Stimulated activated CD4-positive, alpha-beta T cell treated with anti-CD3 and anti-CD28 coated beads, Interleukin-4, amount 100 ng/mL, for 48 hours (primary cell): ENCODE results near the gene SPINT1.

Source experiments
- DNase-seq, 2 donors: peaks; one replicate each; pipeline ENCODE4 v3.0.0-alpha.2; 2020; ENCODE audit warnings: low read depth in 2 of 2

Gene SPINT1, protein sequence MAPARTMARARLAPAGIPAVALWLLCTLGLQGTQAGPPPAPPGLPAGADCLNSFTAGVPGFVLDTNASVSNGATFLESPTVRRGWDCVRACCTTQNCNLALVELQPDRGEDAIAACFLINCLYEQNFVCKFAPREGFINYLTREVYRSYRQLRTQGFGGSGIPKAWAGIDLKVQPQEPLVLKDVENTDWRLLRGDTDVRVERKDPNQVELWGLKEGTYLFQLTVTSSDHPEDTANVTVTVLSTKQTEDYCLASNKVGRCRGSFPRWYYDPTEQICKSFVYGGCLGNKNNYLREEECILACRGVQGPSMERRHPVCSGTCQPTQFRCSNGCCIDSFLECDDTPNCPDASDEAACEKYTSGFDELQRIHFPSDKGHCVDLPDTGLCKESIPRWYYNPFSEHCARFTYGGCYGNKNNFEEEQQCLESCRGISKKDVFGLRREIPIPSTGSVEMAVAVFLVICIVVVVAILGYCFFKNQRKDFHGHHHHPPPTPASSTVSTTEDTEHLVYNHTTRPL

DNA sequence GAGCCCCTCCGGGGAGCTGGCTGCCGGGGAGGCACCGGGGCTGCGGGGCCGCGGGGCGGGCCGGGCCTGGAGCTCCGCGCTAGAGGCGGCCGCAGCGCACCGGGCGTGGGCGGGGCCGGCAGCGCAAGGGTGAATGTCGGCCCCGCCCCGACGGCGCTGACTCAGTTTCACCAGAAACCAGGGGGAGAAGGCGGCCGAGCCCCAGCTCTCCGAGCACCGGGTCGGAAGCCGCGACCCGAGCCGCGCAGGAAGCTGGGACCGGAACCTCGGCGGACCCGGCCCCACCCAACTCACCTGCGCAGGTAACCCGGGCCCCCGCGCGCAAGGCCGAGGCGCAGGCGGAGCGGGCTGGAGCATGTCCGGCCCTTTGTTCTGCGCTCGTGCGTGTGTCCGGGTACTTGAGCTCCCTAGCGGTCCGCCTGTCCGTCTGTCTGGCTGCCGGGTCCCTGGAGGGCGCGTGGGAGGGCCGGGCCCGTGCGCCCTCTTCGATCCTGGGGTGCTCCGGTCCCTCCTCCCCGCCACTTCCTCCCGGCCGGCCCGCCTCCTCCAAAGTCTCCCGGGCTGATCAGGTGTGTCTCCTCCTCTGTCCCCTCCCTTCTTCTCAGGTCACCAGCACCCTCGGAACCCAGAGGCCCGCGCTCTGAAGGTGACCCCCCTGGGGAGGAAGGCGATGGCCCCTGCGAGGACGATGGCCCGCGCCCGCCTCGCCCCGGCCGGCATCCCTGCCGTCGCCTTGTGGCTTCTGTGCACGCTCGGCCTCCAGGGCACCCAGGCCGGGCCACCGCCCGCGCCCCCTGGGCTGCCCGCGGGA is at the start of gene SPINT1:
TSS of gene SPINT1 (plus strand) at position 164 of the 811 bp plus-strand sequence. CDS start at position 671, 507 bp downstream.
- peak; percentile 74 to 75 for DNase-seq

DNA sequence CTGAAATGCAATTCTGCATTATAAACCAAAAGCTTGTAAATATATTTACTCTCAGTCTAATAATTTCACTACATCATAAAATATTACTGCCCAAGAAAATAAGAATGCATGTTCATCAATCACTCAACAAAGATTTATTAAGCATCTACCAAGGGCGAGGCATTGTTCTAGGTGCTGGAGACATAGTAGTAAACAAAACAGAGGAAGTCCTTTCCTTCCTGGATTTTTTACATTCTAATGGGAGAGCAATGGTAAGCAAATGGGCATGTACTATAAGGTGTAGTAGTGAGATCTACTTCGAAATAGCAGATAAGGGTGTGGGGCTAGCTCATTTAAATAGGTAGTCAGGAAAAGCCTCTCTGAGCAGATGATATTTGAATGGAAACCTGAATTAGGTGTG is 47.8 kb upstream of the SPINT1 start:
- no peak for DNase-seq

DNA sequence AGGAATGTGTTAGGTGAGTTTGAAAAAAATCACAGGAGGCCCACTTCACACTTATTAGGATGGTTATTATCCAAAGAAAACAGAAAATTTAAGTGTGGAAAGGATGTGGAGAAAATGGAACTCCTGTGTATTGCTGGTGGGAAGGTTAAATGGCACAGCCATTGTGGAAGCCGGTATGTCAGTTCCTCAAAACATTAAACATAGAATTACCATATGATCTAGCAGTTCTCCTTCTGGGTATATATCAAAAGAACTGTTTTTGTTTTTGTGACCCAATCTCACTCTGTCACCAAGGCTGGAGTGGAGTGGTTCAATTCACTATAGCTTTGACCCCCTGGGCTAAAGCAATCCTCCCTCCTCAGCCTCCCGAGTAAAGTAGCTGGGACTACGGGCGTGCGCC is 47.3 kb upstream of the SPINT1 start:
- DNase-seq, result no peak

DNA sequence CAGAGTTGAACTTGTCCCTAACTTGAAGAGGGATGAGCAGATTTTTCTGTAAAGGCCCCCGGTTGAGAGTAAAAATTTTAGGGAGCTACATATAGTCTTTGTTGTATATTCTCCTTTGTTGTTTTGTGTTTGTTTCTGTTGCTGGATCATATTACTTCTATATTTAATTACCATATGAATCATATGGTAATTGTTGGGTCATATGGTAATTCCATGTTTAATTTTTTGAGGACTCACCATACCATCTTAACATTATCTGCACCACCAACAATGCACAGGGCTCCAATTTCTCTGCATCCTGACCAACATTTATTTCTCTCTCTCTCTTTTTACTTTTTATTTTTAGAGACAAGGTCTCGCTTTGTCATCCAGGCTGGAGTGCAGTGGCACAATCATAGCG is 44.3 kb upstream of the SPINT1 start:
- no peak for DNase-seq

DNA sequence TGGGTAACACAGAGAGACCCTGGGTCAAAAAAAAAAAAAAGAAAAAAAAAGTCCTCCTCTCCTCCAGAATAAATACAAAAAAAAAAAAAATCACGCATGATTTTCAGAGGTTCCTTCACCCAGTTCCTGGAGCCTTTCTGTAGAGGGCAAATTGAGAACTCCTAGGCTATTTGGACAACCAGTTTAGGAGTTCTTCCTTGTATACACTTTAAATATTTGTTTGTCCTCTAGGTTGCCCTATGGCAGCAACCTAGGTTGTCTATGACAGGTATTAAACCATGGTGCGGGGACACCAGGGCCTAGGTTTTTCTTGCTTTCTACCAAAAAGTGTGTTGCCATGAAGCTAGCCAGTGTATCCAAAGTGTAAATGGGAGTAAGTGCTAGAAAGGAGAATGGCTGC is 40.8 kb upstream of the SPINT1 start:
- no peak for DNase-seq

DNA sequence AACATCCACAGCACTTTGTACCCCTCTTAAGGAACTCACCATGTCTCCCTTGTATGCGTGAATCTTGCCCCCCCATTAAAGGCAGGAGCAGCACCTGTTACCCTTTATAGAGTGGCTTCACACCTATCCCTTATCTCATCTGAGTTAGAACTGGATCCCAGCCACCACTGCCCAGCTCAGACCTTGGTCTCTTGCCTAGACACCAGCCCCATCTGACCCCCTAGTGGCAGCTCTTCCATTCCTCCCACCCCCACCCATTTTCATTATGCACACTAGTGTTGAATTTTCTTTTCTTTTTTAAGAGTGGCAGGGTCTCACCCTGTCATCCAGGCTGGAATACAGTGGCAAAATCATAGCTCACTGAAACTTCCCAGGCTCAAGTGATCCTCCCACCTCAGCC is 40.2 kb upstream of the SPINT1 start:
- DNase-seq, result no peak

DNA sequence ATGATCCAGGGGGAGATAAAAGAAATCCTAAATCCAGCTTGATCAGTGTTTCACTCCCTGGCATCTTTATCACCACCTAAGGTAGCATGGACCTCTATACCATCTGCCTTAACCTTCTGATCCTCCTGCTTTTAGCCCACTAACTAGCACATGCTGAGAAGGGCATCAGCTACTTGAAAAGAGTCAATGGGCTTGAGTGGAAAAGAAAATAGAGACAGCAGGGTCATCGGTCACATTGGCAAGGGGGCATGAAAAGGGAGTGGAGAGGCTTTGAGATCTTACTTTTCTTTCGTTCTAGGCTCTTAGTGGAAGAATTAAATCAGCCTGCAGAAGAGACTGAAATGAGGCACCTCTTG is 37.2 kb upstream of the SPINT1 start:
- no peak for DNase-seq

DNA sequence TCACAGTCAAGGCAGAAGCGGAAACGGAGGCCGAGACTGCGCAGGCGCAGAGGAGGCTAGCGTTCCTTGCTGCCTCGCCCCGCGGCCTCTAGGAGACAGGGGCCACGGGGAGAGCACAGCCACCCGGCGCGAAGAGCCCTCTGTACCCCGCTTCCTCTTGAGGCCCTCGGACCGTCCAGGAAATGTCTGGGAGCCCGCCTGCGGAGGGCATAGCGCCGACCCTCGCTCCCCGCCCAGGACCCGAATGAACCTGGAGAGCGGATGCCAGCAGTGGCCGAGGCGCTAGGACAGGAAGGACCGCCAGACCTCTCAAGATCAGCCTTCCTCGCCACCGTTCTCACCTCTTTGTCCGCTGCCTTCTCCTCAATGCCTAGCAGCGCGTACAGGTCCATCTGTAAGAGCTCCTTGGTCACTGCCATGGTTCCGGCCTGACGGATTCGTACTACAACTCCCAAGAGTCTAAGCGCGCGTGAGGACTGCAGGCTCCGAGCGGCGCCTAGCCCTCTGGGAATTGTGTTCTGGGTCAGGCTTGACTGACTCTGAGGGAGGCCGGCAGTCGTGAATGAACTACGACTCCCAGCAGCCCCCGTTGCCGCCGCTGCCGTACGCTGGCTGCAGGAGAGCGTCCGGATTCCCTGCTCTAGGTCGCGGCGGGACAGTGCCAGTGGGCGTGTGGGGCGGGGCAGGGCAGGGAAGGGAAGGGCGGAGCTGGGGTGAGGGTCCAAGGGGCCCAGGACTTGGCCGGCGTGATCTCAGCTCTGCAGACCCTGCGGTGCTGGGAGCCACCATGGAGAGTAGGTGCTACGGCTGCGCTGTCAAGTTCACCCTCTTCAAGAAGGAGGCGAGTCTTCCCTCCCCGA is 36.6 kb upstream of the SPINT1 start, which contains the start of the genes DNAJC17 and ZFYVE19:
TSS of gene DNAJC17 (minus strand) at position 446 of the 860 bp plus-strand sequence. CDS start at position 419, 27 bp downstream.
TSS of gene ZFYVE19 (plus strand) at position 62 of the 860 bp plus-strand sequence. CDS start at position 563, 501 bp downstream.
- DNase-seq, result peak; percentile 93 to 94

DNA sequence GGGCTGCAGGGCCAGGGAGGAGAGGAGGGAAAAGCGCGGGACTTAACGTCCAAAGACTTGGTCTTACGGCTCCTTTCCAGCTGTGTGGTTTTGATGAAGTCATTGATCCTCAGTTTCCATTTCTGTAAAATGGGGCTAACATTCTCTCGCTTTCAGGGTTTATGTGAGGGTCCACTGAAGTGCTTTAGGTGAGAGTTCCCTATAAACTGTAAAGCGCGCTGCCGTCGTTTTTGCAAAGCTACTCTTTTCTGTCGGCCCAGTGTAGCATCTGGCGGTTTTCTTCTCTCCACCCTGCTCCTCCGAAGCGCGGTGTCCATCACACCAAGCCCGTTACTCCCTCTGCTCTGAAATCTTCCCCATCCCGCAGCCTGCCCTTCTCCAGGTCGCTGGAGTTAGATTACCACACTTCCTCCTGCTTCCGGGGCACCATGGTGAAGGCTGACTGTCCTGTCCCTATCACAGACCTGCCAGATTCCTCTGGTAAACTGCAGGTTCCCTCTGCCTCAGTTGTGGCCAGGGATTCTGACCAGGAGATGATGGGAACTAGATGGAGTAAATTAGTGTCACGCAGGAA is 35.9 kb upstream of the SPINT1 start:
- no peak for DNase-seq

DNA sequence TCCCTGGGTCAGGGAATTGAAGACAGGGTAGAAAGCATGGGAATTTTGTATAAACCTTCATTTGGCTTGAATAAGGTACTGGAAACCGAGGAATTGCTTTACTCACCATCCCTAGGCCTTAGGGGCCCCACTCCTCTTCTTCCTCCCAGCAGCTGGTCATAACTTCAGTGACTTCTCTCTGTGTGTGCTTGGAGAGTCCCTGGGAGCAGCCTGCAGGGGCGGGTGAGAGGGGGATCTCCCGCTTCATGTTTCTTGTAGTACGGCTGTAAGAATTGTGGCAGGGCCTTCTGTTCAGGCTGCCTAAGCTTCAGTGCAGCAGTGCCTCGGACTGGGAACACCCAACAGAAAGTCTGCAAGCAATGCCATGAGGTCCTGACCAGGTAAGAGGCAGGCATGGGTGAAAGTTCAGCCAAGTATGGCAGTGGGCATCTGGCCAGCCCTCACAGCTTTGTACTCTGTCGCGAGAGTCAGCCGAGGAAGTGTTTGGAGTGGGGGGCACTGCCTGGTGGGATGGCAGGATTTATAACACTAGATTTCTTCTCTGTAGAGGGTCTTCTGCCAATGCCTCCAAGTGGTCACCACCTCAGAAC is 34.9 kb upstream of the SPINT1 start:
- DNase-seq, result no peak

DNA sequence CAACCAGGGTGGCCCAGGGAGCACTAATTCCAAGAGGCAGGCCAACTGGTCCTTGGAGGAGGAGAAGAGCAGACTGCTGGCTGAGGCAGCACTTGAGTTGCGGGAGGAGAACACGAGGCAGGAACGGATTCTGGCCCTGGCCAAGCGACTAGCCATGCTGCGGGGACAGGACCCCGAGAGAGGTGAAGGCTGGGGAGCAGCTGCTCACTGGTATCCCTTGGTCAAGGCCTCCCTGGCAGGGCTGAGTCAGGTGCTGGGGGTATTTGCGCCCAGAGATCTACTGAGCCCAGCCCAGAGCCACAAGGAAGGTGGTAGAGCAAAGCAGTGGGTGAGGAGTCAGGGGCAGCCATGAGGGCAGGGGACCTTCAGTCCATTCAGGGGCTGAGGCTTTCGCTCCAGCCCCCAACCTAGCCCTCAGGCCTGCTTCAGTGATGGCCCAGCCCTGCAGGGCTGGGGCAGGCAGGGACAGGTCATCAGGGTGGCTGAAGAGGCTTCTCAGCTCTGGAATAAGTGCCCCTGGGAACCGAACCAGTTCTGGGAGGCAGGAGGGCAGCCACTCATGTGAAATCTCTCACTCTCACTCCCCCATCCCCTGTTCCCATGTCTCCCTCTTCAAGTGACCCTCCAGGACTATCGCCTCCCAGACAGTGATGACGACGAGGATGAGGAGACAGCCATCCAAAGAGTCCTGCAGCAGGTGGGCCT is 31.0 kb upstream of the SPINT1 start:
- no peak for DNase-seq

DNA sequence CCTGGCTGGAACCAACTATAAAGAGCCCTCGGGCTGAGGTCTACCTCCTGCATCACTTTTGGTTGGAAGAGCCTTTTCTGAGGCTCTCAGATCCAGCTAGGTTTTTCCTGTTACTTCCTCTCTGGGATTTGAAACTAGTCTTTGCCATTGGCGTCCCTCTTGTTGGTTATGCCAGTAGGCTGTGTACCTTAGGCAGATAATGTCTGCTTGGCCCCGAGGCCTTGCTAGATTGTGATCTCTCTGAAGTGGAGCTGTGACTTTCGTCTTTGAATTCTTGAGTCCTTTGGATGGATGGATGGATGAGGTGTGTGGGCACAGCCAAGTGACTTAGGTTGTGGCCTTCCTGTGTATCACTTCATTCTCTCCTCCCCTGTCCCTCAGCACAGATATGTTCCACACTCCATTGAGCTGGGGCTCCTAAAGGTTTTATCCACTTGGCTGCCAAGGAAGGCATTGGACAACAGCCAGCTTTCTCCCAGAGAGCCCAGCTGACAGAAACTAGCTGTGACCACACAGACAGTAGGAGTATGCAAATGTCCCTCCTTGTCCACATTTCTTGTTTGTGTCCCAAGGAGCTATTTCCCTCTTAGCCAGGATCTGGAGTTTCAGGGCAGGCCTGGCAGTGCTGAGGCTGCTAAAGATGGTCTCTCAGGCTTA is 28.7 kb upstream of the SPINT1 start:
- DNase-seq, result no peak

DNA sequence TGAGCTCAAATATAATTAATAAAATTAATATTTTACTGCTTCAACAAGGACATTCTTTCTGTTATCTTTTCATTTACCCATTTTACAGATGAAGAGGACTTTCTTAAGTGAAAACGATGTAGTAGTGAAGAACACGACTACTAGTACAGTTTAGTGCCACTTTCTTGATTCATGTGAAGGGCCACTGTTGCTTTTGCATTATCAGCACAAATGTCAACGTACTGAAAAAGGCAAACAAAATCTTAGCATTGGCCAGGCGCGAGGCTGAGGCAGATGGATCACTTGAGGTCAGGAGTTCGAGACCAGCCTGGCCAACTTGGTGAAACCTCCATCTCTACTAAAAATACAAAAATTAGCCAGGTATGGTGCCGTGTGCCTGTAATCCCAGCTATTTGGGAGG is 24.8 kb upstream of the SPINT1 start:
- DNase-seq, result no peak

DNA sequence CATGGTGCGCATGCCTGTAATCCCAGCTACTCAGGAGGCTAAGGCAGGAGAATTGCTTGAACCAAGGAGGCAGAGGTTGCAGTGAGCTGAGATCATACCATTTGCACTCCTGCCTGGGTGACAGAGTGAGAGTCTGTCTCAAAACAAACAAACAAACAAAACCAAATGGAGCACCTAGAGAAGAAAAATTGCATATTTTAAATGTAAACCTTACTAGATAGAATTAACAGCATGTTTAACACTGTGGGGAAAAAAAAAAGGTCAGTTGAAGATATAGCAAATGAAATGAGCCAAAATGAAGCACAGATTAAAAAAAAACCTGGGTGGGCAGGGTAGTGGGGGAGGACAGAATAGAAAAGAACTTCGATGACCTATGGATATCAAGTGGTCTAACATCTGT is 22.7 kb upstream of the SPINT1 start:
- no peak for DNase-seq

DNA sequence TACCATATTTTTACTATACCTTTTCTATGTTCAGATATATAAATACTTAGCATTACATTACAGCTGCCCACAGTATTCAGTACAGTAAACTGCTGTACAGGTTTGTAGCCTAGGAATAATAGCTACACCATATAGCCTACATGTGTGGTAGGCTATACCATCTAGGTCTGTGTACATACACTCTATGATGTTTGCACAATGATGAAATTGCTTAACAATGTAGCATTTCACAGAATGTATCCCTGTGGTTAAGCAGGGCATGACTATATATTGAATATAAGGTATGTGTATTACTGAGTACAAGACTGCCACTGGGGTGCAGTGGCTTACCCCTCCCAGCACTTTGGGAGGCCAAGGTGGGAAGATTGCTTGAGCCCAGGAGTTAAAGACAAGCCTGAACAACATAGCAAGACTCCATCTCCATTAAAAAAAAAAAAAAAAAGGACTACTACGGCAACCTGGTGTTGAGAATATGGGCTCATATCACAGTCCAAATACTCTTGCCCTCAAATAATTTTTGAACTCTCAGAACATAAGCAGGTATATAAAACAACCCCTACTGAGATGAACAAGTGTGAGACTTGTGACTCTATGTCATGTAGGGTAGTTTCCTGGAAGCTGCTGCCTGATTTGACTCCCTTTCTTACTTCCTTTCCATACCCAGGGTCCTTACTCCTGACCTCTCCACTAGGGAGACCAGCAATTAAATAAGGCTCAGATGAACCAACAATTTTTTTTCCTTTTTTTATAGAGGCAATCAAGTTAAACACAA is 20.1 kb upstream of the SPINT1 start:
- no peak for DNase-seq

DNA sequence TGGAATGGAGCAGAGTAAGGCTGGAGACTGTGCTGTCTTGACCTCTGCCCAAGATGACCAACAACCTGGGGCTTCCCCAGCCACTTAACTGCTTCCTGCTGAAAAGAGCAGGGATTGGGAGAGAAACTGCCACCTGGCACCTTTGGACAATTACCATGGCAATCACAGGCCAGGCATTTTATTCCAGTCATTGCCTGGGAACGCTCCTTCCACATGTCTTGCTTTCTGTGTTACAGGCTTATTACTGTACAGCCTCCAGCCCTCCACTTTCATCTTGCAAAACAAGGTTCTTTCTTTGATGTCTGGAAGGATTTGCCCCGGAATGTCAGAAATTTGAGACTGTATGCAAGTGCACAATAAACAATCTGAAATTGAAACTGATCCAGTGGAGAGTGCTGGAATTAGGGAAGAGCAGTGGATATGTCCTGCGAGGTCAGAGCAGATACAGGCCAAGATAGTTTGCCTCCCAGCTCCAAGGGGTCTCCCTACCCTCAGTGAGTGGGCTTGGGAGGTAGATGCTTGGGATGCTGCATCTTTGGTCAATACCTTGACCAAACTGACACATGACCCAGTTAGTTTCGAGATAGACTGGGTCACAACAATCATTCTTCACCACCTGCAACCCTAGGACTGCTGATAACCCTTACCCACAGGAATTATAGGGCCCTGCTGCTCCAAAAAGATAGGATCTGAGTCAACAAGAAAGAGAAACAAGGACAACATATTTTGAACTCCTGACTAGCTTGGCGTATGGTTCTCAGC is 18.0 kb upstream of the SPINT1 start:
- no peak for DNase-seq

DNA sequence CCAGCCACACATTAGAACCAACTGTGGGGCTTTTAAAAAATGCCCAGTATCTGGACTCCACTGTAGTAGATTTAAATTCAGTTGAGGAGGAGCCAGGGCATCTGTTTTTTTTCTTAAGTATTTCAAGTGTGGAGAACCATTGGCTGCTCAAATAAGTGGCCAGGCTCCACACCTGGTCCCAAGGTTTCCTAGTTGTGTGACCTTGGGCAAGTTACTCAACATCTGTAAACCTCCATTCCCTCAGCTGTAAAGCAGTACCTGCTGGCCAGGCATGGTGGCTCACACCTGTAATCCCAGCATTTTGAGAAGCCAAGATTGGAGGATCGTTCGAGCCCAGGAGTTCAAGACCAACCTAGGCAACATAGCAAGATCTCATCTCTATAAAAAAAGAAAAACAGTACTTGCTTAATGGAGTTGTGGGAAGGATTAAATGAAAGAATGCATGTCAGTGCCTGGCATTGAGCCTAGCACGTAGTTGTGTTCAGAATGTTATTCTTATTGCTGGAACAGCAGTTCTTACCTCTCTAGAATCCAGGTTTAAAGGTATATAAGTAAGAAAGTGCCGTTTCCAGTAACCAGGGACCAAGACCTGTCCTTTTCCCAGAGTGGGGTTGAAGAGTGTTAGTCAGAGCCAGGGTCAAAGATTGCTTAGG is 17.3 kb upstream of the SPINT1 start:
- no peak for DNase-seq
